Measurements from ENCODE around the gene MEF2D.

Gene MEF2D

GRCh38 chr1:156486421-156487344 lies 13.9 kb downstream of the MEF2D start:
- DNase-seq = no peak

DNA sequence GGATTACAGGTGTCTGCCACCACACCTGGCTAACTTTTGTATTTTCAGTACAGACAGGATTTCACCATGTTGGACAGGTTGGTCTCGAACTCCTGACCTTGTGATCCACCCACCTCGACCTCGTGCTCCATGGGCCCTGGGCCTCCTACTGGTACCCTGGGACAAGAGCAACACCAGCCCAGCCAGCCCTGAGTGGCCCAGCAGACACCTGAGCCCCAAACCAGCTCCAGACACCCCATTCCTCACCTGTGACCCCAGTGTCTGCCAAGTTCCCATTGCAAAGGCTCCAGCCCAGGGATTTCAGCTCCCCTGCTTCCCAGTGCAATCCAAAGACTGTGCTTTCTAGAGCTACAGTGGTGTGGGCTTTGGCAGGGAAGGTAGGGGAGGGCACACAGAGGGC lies 14.6 kb downstream of the MEF2D start:
- DNase-seq = no peak

DNA sequence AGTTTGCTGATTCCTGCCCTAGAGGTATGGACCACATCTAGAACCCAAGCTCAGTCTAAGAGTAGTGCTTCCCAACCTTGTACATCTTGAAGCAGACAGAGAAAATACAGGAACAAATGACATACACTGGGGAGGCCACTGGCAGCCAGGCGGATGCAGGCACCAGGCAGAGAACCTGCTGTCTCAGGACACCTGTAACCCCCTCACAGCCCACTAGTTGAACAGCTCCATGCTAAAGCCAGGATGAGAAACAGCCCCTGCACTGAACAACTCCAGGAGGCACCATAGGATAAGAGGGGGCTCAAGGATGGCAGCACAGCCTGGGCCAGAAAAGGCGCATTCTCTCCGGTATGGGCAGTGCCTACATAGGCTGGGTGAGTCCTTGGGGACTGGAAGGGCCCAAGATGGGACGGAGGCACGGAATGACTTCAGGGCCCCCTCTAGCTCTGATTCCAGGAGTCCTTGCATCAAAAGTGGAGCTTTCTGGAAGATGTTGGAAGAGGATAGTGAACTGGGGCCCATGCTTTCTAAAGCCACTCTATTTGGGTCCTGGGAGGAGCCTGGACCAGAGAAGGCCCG lies 16.0 kb downstream of the MEF2D start:
- no peak for DNase-seq

DNA sequence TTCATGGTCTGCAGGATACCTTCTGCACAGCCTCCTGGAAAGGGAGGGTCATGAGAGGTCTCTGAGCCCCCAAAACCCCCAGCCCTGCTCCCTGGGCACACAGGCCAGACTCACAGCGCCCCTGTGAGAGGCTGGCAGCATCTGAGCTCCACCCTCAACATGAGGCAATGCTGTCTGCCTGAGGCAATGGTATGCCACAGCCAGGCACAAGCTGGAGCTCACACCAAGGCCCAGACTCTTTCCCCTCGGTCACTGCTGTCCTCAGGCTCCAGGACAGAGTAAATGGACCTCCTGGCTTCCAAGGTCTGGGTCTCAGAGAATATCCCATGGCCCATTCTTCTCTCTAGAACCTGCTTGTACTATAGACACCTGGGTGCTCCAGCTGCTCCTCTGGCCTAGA lies 17.2 kb downstream of the MEF2D start:
- DNase-seq = no peak

DNA sequence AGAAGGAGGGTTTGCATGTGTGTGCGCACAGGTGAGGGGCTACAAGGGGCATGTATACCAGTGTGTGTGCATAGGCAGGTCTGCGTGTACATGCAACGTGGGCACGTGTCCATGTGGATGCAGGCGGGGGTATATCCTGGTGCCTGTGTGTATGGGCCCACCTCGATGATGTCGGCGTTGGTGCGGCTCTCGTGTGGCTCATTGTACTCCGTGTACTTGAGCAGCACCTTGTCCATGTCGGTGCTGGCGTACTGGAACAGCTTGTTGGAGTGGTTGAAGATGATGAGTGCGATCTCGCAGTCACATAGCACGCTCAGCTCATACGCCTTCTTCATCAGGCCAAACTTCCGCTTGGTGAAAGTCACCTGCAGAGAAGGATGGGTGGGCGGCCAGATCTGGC lies 18.3 kb downstream of the MEF2D start:
- no peak for DNase-seq

DNA sequence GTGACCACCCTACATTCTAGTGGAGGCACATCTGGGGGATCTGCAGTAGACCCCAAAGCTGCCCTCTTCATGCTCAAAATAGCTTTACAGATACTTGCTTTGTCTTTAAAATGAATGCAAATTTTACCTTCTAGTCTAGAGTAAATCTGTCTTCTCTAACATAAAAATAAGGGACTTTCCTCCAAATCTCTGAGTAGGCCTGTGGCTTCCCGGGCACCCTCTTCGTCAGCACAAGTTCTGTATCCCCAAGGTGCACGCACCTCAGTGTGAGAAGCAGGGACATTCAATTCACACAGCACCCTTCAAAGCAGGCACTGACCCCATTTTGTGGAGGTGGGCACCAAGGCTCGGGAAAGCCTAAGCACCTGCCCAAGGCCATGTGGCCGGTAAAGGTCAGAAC lies 19.0 kb downstream of the MEF2D start:
- no peak for DNase-seq

DNA sequence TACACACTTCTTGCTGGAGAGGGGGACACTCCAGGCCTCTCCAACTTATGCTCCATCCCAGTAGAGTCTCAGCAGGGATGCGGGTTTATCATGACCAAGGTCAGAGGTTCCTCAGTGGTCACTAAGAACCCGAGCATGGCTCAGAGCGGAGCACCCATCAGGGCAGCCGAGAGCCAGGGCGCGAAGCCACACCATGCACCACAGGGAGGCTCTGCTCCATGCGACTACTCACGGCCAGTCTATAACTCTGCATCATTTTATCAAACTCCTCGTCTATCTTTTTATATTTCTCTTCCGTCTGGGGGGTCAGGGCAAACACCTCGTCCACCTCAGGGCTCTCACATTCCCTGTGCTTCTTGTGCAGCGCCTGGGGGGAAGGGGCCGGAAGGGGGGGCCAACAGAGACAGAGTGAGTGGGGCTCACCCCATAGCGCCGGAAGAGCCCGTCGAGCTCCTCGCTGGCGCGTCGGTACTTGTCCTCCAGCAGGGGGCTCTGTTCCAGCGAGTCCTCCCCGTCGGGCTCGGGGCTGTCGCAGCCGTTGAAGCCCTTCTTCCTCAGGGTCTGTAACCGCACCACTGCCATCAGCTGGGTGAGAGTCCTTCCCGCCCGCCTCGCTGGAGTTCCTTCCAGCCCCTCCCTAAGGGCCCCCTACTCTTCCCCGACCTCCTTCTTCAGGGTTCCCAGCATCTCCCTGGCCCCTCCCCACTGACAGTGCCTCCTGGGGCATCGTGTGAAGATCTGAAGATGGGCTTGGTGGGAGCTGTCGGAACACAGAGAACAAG lies 20.0 kb downstream of the MEF2D start:
- DNase-seq = peak; percentile 49

- DNase-seq = peak; percentile 69
Measured at GRCh38 chr1:156480016-156480370, 20.6 kb downstream of the MEF2D start.

- no peak for DNase-seq
Measured at GRCh38 chr1:156479093-156480015, 21.2 kb downstream of the MEF2D start.

GRCh38 chr1:156478250-156478627 lies 22.3 kb downstream of the MEF2D start:
- no peak for DNase-seq

GRCh38 chr1:156477526-156478249 lies 22.9 kb downstream of the MEF2D start:
- DNase-seq = no peak

DNA sequence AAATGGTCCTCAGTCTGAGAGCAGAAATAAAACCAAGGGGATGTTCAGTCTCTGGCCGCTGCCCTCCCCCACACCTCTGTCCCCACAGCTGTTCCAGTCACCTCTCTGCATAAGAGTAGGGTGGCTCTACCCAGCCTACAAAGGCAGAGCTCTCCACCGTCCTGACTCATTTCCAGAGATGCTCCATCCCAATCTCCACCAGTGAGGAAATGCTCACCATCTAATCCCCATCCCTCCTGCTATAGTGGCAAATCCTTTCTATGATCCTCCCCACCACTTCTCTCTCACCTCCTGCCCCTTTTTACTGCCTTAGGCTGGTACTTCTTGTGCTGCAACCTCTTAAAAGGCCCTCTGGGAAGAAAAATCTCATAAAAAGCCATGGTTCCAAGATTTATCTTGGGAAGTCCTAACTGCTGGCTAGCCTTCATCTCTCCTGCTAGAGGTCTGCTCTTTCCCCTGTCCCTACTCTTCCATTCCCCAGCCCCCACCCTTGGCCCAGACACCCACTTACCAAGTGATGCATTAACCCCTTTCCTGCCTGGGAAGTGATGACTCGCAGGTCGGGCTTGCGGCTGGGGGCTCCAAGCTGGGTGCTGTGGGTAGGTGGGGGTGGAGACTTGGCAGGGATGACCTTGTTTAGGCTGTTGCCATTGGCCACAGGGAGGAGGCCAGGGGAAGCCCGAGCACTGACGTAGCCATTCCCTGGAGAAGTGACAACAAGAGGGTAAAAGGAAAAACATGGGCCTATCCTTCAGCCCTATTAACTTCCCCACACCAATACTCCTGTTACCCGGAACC lies 23.9 kb downstream of the MEF2D start:
- DNase-seq = no peak

DNA sequence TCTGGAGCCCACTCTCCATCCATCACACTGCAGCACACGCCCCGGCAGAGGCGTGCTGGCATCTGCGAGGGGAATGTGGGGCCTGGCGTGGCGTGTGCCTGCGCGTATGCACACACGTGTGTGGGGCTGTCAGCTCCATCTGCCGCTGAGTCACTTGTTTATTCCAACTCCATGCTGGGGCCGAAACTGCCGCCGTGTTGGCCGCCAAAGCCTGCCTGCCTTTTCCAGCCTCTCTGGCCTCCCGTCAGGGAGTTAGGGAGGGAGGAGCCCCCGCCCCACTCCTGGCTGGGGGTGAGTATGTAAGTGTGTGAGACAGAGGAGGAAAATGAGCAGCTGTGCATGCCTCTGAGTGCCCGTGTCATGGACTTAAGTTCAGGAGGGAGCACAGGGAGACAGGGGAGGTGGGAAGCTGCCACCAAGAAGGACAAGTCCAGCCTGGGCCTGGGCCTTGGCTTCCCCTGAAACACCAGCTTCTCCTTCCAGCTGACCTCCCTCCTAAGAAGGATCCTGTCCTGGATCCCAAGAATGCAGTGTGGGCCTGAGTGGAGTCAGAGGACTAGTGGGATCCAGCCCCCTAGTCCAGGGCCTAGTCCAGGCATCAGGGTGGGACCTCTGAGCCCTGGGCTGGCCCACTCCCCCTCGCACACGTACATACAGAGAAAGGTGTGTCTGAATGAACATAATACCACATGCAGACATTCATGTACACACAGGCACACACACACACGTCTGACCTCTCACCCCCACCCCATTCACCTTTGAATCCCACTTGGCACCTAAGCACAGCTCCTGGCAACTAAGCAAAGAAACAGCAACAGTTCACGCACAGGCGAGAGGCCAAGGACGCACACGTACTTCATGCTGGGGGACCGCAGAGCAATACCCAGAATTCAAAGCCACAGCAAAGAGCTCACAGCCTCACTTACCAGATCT lies 24.7 kb downstream of the MEF2D start:
- DNase-seq = no peak

GRCh38 chr1:156474966-156475365 lies 25.6 kb downstream of the MEF2D start:
- DNase-seq = no peak

DNA sequence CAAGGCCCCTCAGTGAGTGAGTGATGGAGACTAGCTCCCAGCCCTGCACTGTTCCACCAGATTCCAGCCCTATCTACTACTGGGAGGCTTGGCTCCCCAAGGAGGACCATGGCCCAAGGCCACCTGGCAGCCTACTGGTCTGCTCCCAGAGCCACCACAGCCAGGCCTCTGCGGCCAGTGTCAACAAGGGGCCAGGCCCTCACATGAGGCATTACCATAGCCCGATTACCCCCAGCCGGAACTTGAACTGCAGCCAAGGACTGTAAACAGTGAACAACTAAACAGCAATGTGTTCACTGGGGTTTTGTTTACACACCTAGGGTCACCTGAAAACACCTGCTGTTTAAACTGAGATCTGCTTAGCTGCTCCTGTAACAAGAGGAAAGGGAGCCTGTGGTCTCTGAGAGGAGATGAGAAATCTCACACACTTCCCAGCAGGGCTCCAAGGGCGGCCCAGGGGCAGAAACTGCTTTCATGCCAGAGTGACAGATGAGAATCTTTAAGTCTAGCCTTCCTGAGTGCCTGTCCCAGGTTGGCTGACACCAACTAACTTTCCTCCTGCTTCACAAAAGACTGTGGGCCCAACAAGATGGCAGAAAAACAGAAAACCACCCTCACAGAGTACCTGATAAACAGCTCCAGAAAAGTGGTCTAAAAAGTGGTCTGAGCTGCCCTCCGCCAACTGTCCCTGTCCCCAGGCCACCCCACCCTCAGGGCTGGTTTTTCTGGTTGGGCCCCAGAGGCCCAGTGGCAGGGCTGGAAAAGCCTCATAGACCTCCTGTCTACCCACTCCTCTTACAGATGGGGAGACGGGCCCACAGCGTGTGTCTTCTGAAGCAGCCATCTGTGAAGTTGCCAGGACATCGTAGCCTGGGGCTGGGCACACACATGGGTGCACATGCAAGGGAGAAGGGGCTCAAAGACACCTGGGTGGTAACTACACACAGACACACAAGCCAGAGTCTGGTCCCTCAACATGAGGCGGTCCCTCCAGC lies 28.8 kb downstream of the MEF2D start:
- DNase-seq = no peak

DNA sequence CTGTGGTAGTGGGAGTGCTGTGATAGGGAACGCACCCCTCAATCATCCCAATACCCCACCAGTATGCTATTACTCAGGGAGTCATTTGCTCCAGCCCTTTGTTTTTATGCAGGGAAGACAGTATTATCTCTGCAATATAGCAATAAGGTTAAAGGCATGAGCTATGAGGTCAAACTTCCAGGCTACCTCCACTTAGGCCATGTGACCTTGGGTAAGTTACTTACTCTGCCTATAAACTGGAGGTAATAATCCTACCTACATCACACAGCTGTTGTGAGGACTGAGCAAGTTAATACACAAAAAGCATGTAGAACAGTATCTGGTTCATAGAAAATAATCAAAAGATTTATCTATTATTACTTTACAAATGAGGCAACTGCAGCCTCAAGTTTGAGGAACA lies 30.1 kb downstream of the MEF2D start:
- DNase-seq = no peak

GRCh38 chr1:156468693-156469345 lies 31.8 kb downstream of the MEF2D start:
- no peak for DNase-seq

DNA sequence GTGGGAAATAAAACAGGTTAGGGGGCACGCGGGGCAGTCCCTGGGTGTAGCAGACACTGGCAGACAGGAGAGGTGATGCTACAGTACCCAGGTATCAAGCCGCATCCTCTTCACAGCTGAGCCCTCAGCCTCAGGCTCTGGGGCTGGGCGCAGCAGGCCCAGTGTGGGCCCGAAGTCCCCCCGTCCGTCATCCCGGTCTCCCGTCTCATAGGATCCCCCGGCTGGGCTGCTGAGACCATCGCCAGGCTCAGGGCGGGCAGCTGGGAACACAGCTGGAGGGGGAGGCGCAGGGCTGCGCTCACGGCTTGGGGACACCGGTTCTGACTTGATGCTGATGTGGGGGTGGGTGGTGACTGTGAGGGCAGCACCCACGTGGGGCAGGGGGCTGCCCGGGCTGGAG lies 32.7 kb downstream of the MEF2D start:
- no peak for DNase-seq

Measured in MV-4-11 (cell line).